GM19099 (cell line): Measurements from ENCODE around the gene ATP2C2.
A peak's percentile ranks its signal among the peaks of the same experiment; 100 is the strongest.

Experiments
- POLR2A ChIP-seq: IDR thresholded peaks from 3 replicates; pipeline ENCODE4 v1.6.1; 2011; ENCODE audit warnings: low read depth; ENCODE audit not compliant: insufficient read length; ENCODE audit errors: extremely low read depth

The ATP2C2 gene

DNA sequence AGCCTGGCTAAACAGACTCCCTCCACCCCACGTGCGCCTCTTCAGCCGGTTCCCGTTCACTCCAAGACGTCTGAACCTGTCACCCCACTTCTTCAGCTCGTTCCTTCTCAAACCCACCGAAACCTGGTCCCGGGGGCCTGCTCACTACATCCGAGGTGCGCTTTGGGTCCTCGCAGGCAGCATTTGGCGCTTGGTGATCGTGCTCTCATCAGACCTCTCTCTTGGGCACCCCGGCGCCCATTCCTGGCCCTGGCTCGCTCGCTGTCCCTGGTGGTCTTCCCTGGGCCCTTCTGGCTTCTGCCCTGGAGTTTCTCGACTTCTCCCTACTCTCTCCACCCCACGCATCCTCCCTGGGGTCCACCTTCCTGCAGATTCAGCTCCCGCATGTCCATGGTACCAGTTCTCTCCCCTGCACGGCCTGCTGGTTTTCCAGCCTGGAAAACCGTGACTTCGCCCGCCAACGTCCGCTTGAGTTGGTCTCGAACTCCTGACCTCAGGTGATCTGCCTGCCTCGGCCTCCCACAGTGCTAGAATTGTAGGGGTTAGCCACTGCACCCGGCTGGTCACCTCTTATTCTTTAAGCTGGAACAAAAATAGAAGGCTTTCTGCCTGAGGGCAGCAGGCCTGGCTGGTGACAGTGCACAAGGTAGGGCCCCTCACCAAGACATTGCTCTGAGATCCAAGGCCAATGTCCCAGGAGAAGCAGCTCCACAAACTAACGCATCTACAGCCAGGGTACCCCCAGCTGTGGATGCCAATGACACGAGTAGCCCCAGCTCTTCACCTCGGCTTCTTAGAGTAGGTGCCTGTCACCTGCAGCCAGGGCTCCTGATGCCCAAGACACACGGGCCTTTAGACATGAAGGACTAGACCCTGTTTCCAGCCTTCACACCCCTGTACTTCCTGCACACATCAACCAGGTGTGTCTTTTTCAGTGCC is 137.2 kb downstream of the ATP2C2 start:
- TF ChIP-seq POLR2A = no peak

GRCh38 chr16:84507011-84507982 is 139.0 kb downstream of the ATP2C2 start:
- peak; percentile 70 for TF ChIP-seq POLR2A

DNA sequence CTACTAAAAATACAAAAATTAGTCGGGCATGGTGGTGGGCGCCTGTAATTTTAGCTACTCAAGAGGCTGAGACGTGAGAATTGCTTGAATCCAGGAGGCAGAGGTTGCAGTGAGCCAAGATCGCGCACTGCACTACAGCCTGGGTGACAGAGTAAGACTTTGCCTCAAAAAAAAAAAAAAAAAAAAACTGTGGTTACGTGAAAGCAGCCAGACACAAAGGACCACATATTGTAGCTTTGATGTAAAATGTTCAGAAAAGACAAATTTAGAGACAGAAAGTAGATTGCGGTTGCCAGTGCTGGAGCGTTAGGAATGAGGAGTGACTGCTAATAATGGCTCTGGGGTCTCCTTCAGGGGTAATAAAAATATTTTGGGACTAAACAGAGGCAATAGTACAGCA is 140.2 kb downstream of the ATP2C2 start:
- TF ChIP-seq POLR2A = no peak

DNA sequence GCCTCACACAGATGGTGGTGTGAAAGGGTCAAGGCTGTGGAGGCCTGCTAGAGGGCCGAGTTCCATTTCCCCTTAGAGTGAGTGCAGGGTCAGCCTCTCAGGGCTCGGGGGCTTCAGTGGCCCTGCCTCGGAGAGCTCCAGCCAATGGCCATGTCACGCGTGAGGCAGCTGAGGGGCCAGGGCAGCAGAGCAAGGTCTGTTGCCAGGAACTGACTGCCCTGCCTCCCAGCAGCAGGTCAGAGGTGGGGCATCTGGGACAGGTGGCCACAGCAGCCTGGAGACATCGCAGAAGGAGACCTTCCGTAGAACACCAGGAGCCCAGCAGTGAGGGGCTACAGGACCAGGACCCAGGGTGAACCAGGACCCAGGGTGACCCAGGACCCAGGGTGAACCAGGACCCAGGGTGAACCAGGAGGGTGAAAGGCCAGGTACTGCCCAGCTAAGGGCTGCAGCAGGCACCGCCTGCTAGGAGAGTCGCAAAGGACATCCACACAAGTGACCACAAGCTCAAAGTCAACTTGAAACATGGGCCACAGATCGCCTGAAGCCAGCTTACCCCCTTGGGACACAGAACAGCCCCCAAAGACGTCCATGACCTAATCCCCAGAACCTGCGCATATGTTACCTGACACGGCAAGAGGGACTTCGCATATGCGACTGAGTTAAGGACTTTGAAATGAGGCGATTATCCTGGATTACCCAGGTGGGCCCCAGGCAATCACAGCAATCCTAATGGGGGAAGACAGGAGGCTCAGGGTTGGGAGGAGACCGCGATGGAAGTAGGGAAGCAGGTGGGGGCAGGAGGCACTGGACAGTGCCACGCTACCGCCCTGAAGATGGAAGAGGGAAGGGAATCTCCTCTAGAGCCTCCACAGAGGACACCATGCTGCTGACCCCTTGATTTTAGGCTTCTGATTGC is 141.0 kb downstream of the ATP2C2 start:
- TF ChIP-seq POLR2A = no peak

DNA sequence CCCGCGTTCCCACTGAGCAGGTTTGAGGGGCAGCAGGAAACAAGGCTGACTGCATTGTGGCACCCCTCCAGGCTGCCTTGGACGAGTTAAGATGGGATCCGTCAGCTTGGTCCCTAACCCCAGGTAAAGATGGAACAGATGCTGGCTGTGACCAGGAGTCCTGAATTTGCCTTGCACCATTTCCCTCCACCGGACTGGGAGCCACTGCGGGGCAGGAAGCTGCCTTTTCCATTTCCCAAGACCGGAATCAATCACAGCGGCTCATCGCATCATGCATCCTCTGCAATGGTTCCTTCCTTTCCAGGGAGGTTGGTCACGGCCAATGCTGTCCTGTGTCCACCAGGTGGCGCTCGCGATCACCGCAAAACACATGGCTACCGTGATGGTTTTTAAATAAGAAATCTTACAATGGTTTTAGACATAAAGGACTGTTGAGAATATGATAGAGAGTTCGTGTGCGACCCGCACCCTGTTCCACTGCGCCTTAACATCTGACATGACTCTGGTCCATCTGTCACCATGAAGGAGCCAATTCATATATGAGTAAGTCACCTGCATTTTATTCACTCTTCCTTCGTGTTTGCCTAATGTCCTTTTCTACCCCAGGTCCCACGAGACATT is 143.0 kb downstream of the ATP2C2 start:
- no peak for TF ChIP-seq POLR2A

DNA sequence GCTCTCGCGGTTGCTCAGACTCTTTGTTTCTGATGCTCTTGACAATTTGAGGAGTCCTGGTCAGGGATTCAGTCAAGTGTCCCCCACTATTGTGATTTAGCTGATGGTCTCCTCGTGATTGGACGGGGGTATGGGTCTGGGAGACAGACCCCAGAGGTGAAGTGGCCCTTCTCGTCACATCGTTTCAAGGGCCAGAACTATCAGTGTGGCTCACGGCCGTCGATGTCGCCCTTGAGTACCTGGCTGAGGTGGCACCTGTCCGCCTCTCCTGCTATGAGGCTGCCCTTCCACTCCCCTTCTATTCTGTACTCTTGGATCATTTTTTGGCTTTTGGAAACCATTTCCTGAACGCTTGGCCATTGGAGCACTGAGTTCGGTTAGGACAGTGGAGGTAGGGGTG is 143.5 kb downstream of the ATP2C2 start:
- TF ChIP-seq POLR2A = no peak

DNA sequence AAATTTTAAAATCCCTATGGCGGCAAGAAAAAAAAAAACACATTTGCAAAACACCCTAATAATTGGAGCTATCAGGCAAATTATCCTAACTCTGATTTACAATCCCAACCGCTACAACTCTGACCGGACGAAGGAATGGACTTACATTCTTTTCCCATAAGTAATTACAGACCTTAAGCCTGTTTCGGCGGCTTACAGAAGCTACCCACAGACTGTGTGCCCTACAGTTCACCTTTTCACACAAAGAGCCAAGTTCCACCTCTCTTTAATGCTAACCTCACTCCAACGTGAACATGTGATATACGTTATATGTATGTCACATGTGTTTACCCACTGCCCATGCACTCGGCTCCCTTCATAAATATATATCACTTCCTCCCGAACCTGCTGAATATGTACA is 144.8 kb downstream of the ATP2C2 start:
- no peak for TF ChIP-seq POLR2A

DNA sequence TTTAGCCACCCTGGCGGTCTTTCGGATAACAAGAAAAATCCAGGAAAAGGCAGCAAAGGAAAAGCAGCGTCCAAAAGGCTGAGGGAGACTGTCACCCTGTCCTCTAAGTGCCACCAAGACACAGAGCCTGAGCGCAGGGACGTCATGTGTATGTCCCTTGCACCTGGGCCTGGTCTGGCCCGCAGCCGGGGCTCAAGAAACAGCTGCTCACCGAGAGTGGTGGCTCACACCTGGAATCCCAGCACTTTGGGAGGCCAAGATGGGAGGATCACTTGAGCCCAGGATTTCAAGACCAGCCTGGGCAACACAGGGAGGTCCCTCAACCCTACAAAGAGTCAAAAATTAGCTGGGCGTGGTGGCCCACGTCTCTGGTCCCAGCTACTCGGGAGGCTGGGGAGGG is 145.3 kb downstream of the ATP2C2 start:
- TF ChIP-seq POLR2A = no peak
